Nephron progenitor cell (in vitro differentiated cells): ENCODE data around the gene CNTLN.
"Not testable (repeated sequence)": the region's sequence is repeated elsewhere in the genome, so short reads cannot be mapped to it uniquely, and the experiment has no call there.

Source experiments
- DNase-seq: peaks from one replicate; pipeline ENCODE4 v3.0.0; 2021
- H3K27ac Mint-ChIP-seq: 2 replicates; pipeline ENCODE4 v1.8.0; 2021; ENCODE audit warnings: mild to moderate bottlenecking, moderate library complexity, mixed read lengths
- H3K27me3 Mint-ChIP-seq: 2 replicates; pipeline ENCODE4 v1.8.0; 2021; ENCODE audit warnings: mild to moderate bottlenecking, low read depth, mixed read lengths; ENCODE audit not compliant: poor library complexity
- H3K36me3 Mint-ChIP-seq: 2 replicates; pipeline ENCODE4 v1.8.0; 2021; ENCODE audit warnings: low read depth, mixed read lengths
- H3K4me1 Mint-ChIP-seq: 2 replicates; pipeline ENCODE4 v1.8.0; 2021; ENCODE audit warnings: mixed read lengths
- H3K4me3 Mint-ChIP-seq: 2 replicates; pipeline ENCODE4 v1.8.0; 2021; ENCODE audit warnings: mild to moderate bottlenecking, moderate library complexity, mixed read lengths
- H3K9me3 Mint-ChIP-seq: 2 replicates; pipeline ENCODE4 v1.8.0; 2021; ENCODE audit warnings: mild to moderate bottlenecking, moderate library complexity, mixed read lengths
- TF ChIP-seq, protein P1 (sequence below): fragments of 200-600 bp; sonication (generic); IDR thresholded peaks from 2 replicates; pipeline ENCODE4 v1.5.0; 2021; ENCODE audit warnings: antibody characterized with exemption

Gene CNTLN

GRCh38 chr9:17328331-17328730 is 193.5 kb downstream of the CNTLN start:
- DNase-seq, result no peak
- Mint-ChIP-seq H3K27ac (no peak overlapping the region), H3K9me3 (no peaks in the 10 kb centered on the region), H3K4me3 (no peak overlapping the region), H3K27me3 (no peaks in the 10 kb centered on the region), H3K4me1 (no peaks in the 10 kb centered on the region), H3K36me3 (no peaks in the 10 kb centered on the region)
- TF ChIP-seq, protein P1, sequence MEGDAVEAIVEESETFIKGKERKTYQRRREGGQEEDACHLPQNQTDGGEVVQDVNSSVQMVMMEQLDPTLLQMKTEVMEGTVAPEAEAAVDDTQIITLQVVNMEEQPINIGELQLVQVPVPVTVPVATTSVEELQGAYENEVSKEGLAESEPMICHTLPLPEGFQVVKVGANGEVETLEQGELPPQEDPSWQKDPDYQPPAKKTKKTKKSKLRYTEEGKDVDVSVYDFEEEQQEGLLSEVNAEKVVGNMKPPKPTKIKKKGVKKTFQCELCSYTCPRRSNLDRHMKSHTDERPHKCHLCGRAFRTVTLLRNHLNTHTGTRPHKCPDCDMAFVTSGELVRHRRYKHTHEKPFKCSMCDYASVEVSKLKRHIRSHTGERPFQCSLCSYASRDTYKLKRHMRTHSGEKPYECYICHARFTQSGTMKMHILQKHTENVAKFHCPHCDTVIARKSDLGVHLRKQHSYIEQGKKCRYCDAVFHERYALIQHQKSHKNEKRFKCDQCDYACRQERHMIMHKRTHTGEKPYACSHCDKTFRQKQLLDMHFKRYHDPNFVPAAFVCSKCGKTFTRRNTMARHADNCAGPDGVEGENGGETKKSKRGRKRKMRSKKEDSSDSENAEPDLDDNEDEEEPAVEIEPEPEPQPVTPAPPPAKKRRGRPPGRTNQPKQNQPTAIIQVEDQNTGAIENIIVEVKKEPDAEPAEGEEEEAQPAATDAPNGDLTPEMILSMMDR, result no peak

- no peak overlapping the region for H3K27ac Mint-ChIP-seq
- TF ChIP-seq, protein P1, result no peak
- no peaks in the 10 kb centered on the region for H3K27me3 Mint-ChIP-seq
Observed at GRCh38 chr9:17330097-17330496, 195.3 kb downstream of the CNTLN start.

GRCh38 chr9:17332115-17332514 is 197.3 kb downstream of the CNTLN start:
- Mint-ChIP-seq H3K27me3 (no peaks in the 10 kb centered on the region), H3K4me1 (no peaks in the 10 kb centered on the region), H3K36me3 (no peaks in the 10 kb centered on the region), H3K27ac (no peak overlapping the region), H3K4me3 (no peak overlapping the region), H3K9me3 (no peaks in the 10 kb centered on the region)
- no peak for DNase-seq
- TF ChIP-seq, protein P1, result no peak

More at GRCh38 chr9:17330097-17330496, 195.3 kb downstream of the CNTLN start:
- no peaks in the 10 kb centered on the region for H3K36me3 Mint-ChIP-seq
- no peaks in the 10 kb centered on the region for H3K4me1 Mint-ChIP-seq
- no peaks in the 10 kb centered on the region for H3K9me3 Mint-ChIP-seq
- no peak overlapping the region for H3K4me3 Mint-ChIP-seq
- no peak for DNase-seq

DNA sequence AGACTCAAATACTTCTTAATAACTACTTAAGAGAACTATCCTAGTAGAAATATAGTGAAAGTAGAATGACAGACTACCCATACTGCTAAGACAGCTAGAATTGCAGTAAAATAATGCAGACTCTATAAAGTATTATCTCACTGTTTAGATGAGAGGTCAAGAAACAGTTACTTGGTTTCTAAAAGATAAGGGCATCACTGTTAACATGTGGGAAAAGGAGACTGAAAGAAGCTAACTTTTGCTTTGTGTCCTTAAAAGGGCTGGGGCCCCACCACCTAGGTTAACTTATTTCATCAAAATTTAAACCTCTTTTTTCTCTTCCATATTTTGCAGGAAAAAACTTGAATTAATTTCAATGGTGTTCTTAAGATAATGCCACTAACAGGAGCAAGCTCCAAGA is 204.3 kb downstream of the CNTLN start:
- no peak for DNase-seq
- Mint-ChIP-seq H3K36me3 (no peaks in the 10 kb centered on the region), H3K27me3 (no peaks in the 10 kb centered on the region), H3K27ac (no peak overlapping the region), H3K4me1 (no peaks in the 10 kb centered on the region), H3K9me3 (no peaks in the 10 kb centered on the region), H3K4me3 (no peak overlapping the region)
- TF ChIP-seq, protein P1, result no peak

DNA sequence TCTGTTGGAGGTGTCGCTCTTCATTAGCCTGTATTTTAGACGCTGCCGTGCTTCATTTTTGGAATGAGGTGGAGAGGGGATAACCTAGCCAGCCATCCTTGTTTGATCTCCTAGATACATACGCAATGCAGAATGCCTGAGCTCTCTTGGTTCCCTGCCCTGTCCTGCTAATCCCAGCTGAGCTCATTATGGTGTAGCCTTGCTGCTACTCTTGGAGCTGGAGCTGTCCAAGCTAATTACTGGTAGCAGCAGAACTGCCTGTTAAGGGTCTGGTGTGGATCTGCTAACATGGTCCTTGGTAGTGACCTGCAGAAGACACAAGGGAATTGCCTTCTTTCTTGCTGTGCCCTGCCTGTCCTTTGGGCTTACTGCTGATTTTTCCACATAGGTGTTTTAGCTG is 207.9 kb downstream of the CNTLN start:
- no peak overlapping the region for H3K4me3 Mint-ChIP-seq
- TF ChIP-seq, protein P1, result no peak
- peak overlapping the region; percentile 74 for H3K27ac Mint-ChIP-seq
- no peaks in the 10 kb centered on the region for H3K4me1 Mint-ChIP-seq
- no peak for DNase-seq
- H3K9me3 Mint-ChIP-seq, result no peaks in the 10 kb centered on the region
- peaks cover 15% of the 10 kb centered on the region for H3K36me3 Mint-ChIP-seq
- H3K27me3 Mint-ChIP-seq, result no peaks in the 10 kb centered on the region

DNA sequence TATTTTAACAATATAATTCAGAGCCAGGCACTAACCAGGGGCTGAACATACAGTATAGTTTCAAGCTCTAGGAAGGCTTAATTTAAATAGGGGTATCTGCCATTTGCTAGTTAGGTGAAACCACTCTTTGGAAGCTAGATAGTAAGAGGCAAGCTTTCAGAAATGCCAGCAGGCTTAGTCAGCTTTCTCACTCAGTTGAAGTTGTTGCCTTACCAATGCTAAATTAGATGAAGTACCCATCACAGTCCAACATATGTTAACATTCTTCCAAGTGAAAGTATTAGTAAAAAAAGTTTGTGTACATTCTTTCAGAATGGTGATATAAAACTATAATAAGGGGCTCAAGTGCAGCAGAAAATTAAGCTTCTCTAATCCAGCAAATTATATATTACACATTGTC is 215.0 kb downstream of the CNTLN start:
- H3K4me3 Mint-ChIP-seq, result no peak overlapping the region
- H3K36me3 Mint-ChIP-seq, result peaks cover 32% of the 10 kb centered on the region
- no peaks in the 10 kb centered on the region for H3K27me3 Mint-ChIP-seq
- no peaks in the 10 kb centered on the region for H3K4me1 Mint-ChIP-seq
- DNase-seq, result no peak
- TF ChIP-seq, protein P1, result no peak
- no peak overlapping the region for H3K27ac Mint-ChIP-seq
- H3K9me3 Mint-ChIP-seq, result no peaks in the 10 kb centered on the region

DNA sequence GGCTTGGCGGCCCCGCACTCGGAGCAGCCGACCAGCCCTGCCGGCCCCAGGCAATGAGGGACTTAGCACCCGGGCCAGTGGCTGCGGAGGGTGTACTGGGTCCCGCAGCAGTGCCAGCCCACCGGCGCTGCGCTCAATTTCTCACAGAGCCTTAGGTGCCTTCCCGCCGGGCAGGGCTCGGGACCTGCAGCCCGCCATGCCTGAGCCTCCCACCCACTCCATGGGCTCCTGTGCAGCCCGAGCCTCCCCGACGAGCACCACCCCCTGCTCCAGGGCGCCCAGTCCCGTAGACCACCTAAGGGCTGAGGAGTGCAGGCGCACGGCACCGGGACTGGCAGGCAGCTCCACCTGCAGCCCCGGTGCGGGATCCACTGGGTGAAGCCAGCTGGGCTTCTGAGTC is 219.2 kb downstream of the CNTLN start:
- H3K4me1 Mint-ChIP-seq, H3K27me3 Mint-ChIP-seq, H3K27ac Mint-ChIP-seq, H3K4me3 Mint-ChIP-seq, DNase-seq, H3K9me3 Mint-ChIP-seq: not testable (repeated sequence)
- peaks cover 25% of the 10 kb centered on the region for H3K36me3 Mint-ChIP-seq
